HepG2 (cell line): Measurements from ENCODE around the gene VPS26A. TPM values are rescaled to one million over a fixed set of nuclear protein-coding genes. Genes with fewer than 3 reads are reported as not detected.

ENCODE experiments used
- ARID3A ChIP-seq: IDR thresholded peaks from 2 replicates; pipeline ENCODE4 v1.6.1; 2012; ENCODE audit warnings: low read depth, low read length, improper control_type of control experiment
- CEBPB ChIP-seq: IDR thresholded peaks from 2 replicates; pipeline ENCODE4 v1.6.1; 2011; ENCODE audit warnings: low read depth, low read length, improper control_type of control experiment, borderline replicate concordance
- HMG20A ChIP-seq: IDR thresholded peaks from 2 replicates; pipeline ENCODE4 v1.6.1; 2016; ENCODE audit warnings: borderline replicate concordance
- KIAA2018 ChIP-seq: sonication (generic); formaldehyde crosslinking; IDR thresholded peaks from 2 replicates; pipeline ENCODE4 v1.5.0; 2020; ENCODE audit warnings: mild to moderate bottlenecking, missing genetic modification reagents, borderline replicate concordance
- MTERF4 ChIP-seq: sonication (generic); formaldehyde crosslinking; IDR thresholded peaks from 2 replicates; pipeline ENCODE4 v1.8.0; 2023; ENCODE audit warnings: mild to moderate bottlenecking, missing genetic modification reagents
- RARA ChIP-seq: IDR thresholded peaks from 2 replicates; pipeline ENCODE4 v1.6.1; 2016; ENCODE audit warnings: missing genetic modification reagents, missing compliant biosample characterization
- TEAD2 ChIP-seq: sonication (generic); formaldehyde crosslinking; IDR thresholded peaks from 2 replicates; pipeline ENCODE4 v1.9.0; 2021; ENCODE audit warnings: missing genetic modification reagents
- ZBTB34 ChIP-seq: sonication (generic); formaldehyde crosslinking; IDR thresholded peaks from 2 replicates; pipeline ENCODE4 v1.8.0; 2022; ENCODE audit warnings: mild to moderate bottlenecking, missing genetic modification reagents
- ZBTB44 ChIP-seq: sonication (generic); formaldehyde crosslinking; IDR thresholded peaks from 2 replicates; pipeline ENCODE4 v1.4.0; 2020; ENCODE audit warnings: missing genetic modification reagents
- ZFP41 ChIP-seq: sonication (generic); formaldehyde crosslinking; IDR thresholded peaks from 2 replicates; pipeline ENCODE4 v1.4.0; 2020; ENCODE audit warnings: mild to moderate bottlenecking, missing genetic modification reagents, borderline replicate concordance
- ZNF605 ChIP-seq: sonication (generic); formaldehyde crosslinking; IDR thresholded peaks from 2 replicates; pipeline ENCODE4 v1.8.0; 2022; ENCODE audit warnings: mild to moderate bottlenecking, missing genetic modification reagents
- ZNF720 ChIP-seq: sonication (generic); formaldehyde crosslinking; IDR thresholded peaks from 2 replicates; pipeline ENCODE4 v1.4.0; 2020; ENCODE audit warnings: missing genetic modification reagents
- ZNF776 ChIP-seq: sonication (generic); formaldehyde crosslinking; IDR thresholded peaks from 2 replicates; pipeline ENCODE4 v1.4.0; 2020; ENCODE audit warnings: mild to moderate bottlenecking, missing genetic modification reagents
- ZSCAN9 ChIP-seq: IDR thresholded peaks from 2 replicates; pipeline ENCODE4 v1.6.1; 2016; ENCODE audit warnings: borderline replicate concordance
- polyA plus RNA-seq, 8 experiments: library from polyadenylated mRNA; depleted of rRNA in 3 of 8; stranded (reverse) in 7 of 8; unstranded in 1 of 8; fragments of >200 nt; fragmentation: Illumina TruSeq in 4 of 8; extraction: Trizol in 4 of 8; gene quantifications; 2 replicates each; pipeline versions ENCODE4 v1.2.1 to v1.2.3, GENCODE V29; 2011 to 2016; ENCODE audit warnings: low read depth in 4 of 8, missing spikeins in 1 of 8, mixed read lengths in 1 of 8; ENCODE audit not compliant: insufficient read depth in 1 of 8
- total RNA-seq, 5 experiments: library from RNA; depleted of rRNA; stranded (reverse); fragments of >200 nt; fragmentation: Illumina TruSeq; extraction: Trizol; gene quantifications; 2 replicates each; pipeline ENCODE4 v1.2.3, GENCODE V29; 2016; ENCODE audit warnings: low read depth in 1 of 5

VPS26A gene
- total and polyA plus RNA-seq, 2 of the 13 experiments (the other 11 are each of a cell fraction or from before 2014, with no cell fraction given) = 12.9 to 32.6 TPM

GRCh38 chr10:69123747-69124562, at the start of gene VPS26A (continued):
- TF ChIP-seq MTERF4 (CRISPR knock-in tag) (peak; percentile 96), ZBTB44 (no peak), TEAD2 (no peak), RARA (CRISPR knock-in tag) (no peak), ARID3A (no peak), ZNF776 (0 out of 2 replicates have a peak, but pooled peaks have one; percentile 21), ZSCAN9 (CRISPR knock-in tag) (no peak), ZBTB34 (CRISPR knock-in tag) (no peak), CEBPB (no peak), ZFP41 (CRISPR knock-in tag) (0 out of 2 replicates have a peak, but pooled peaks have one; percentile 37), KIAA2018 (CRISPR knock-in tag) (no peak), ZNF605 (CRISPR knock-in tag) (peak; percentile 91), ZNF720 (CRISPR knock-in tag) (no peak), HMG20A (CRISPR knock-in tag) (no peak)
